HG02798 (cell line): ENCODE measurements around the gene SHROOM4.

Source experiments
- ATAC-seq: cut with Tn5 transposase; IDR thresholded peaks from one replicate; pipeline ENCODE4 v1.9.1; 2021; ENCODE audit warnings: mild to moderate bottlenecking; ENCODE audit not compliant: unreplicated experiment, poor library complexity

Gene SHROOM4

DNA sequence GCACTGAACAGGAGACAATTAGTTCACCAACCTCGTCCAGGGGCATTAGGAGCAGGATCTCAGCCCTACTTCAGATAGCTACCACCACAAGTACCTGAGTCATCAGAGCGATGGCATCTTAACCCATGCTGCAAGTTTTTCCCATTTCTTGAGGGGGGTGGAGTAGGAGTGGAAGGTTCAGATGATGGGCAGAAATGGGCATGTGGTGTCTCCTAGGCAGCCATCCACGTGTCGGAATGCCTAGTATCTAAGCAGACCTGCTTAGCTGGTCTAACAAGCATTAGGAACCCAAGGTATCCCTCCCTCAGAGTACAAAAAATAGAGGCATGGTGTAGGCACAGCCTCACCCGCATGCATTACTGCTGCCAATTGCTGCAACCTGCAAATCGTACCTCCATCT is 184.2 kb downstream of the SHROOM4 start:
- ATAC-seq, result no peak

DNA sequence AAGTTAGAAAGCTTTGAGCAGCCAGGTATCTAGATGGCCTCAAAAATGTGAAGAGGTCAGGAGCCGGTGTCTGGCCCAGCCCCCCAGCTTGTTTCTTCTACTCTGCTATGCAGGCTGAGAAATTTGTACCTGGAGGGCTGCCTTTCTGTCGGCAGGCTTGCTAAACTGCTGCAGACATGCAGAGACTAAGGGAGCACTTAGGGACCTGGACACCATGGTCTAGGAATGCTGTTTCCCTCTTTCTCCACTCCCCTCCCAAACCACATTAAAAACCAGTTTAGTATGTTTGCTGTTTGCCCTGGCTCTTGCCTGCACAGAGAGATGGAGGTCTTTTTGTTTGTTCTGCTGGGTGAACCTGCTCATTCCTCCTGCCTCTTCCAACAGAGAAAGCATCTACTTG is 186.3 kb downstream of the SHROOM4 start:
- ATAC-seq, result no peak

DNA sequence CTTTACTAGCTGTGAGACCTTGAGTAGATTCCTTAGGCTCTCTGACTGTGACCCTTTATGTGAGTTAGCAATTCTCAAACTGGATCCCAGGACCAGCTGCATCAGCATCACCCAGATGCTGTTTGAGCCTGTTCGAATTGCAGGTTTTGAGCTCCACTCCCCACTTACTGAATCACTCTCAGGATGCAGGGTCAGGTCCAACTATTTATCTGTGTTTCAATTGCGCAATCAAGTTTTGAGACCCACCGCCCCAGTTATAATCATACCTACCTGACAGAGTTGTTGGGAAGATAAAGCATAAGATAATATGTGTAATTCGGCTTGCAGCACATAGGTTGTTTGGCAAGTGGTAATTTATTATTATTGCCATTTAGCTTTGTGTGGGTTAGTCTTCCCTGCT is 187.6 kb downstream of the SHROOM4 start:
- ATAC-seq, result no peak

DNA sequence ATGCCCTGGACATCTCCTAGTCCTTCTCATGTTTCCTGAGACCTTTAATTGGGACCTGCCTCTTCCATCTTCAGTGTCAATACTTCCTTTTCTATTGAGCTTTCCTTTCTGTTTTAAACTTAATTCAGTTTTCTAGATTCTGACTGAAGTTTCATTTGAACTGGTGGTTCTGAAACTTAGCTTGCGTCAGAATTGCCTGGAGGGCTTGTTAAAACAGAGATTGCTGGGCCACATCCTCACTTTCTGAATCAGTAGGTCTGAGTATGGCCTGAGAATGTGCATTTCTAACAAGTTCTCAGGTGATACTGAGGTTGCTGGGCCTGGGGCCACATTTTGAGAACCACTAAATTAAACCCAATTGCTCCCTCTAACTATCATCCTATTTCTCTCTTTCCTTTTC is 191.2 kb downstream of the SHROOM4 start:
- ATAC-seq, result no peak

DNA sequence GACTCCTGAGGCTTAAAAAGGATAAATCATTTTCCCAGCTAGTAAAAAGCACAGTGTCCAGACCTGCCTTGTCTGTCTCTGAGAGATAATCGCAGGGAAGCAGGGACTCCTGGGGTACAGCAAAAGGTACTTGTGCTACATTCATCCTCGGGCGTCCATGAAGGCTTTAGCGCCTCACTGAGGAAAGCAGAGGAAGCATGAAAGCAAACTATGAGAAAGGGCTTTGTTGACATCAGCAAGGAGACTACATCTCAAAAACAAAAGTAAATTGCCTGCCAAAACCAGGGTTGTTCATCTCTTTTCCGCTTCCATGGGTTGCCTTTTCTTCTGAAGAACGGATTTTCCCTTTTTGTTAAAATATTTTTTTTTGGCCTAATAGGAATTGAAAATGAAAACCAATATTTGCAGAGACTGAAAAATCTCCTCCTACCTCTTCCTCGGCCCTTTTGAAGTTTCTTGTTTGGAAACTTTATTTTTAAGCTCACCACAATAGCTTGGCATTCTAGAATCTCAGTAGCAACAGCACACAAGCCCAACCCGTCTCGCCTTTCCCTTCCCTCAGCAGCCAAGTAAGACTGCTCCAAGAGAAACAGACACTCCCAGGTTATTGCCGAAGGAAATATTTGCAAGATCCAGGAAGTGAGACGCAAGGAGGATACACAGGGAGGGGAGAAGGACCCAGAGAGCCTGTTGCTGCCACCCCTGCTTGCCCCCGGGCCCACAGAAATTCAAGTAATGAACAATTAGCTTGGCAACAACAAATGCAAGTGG is 195.0 kb downstream of the SHROOM4 start:
- ATAC-seq, result no peak

DNA sequence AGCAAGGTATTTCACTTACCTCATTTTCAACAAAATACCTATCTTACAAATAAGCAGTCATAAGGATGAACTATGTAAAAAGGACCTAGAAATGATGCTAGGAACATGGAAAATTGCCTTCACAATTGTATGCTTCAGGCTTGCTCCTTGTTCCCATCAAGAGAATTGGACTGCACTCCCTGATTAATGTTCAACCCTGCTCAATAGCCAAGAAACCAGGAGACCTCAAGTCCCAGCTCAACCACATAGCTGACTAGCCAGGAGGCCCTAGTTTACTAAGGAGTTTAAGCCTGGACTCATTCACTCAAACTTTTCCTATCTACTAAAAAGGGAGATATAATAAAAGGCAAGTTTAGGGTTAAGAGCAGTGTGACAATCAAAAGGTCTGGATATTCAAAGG is 196.8 kb downstream of the SHROOM4 start:
- ATAC-seq, result no peak

DNA sequence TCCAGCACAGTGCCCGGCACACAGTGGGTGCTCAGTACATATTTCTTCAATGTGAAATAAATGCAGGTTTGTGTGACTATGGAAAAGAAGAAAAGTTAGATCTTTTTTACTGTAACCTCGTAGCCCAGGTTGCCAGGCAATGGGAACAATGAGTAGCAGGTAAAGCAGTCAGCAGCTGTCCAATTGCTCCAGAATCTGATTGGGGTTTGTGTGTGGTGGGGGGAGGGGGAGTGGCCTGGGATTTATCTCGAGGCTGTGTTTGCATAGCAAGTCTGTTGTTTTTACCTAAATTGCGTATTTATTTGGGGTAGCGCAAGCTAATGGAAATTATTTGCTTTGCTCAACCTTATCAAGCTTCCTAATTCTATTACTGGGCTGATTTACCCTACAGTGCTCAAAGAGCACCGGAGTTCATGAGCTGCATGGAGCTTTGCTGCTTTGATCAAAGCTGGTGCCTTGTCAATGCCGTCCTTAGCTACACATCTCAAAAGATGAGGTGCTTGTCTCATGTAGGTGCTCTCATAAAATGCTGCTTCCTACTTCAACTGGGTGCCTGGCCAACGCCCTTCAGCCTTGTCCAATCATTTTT is 198.3 kb downstream of the SHROOM4 start:
- ATAC-seq, result no peak

DNA sequence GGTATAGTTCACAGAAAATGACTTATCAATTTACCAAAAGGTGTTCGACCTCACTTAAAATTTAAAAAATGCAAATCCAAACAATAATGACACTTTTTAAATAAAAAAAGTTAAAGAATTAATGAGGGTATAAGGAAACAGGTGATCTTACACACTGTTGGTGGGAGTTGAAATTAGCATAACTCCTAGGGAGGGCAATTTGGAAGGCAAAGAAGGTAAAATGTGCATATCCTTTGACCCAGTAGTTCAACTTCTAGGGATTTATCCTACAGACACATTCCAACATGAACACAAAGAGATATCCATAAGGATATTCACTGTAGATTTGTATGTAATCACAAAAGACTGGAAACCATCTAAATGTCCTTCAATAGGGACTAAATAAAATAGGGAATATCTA is 199.5 kb downstream of the SHROOM4 start:
- ATAC-seq, result no peak

DNA sequence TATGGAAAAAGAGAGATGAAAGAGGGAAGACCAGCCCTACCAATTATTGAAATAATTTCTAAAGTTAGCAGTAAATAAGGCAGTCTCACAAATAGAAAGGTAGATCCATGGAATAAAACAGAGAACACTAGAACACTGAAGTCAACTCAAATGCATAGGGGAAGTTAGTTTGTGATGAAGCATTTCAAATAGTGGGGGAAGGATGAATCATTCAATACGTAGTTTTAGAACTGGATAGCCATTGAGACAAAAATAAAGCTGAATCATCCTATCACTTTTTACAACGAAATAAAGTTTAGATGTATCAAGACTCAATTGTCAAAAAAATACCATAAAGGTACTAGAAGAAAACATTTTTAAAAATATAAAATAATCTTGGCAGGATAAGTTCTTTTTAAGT is 200.1 kb downstream of the SHROOM4 start:
- ATAC-seq, result no peak

DNA sequence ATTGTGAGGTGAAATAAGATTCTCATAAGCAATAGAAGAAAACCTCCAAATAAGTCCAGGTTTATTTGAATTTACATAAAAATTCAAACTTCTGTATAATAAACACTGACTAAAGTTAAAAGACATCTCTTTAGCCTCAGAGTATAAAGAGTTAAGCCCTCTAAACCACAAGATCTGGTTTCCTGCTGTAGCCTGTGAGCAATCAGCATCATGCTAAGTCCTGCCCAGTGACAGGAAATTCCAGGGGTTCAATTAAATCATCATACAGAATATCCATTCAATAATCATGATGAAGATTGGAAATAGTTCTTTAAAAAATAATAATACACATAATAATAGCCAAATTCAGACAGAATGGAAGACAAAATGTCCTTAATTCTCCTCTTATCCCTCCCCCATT is 204.2 kb downstream of the SHROOM4 start:
- ATAC-seq, result no peak

DNA sequence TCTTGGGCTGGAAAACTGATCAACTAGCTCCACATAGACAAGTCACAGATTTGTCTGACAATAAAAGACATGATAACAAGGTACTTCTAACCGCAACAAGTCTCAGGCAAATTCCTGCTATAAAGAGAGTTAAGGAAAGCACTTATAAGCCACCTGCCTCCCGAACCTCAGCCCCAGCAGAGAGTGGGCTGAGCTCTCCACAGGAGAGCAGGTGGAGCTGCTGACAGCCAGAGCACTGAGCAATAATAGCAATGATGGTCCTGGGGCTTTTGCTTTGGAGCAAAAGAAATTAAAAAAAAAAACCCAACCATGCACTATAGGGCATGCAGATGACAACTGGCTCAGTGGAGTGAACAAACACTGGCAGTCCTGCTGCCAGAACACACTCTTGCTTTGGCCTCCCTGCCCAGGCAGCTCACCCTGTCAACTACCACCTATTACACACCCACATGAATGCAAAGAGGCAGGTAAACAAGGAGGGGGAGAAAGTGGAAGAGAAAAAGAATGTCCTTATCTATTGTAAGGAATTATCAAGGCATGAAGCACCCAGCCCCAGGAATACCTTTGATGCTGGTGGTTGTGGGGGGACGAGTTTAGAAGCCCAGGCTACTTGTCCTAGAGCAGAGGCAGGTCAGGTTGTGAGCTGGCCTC is 207.6 kb downstream of the SHROOM4 start:
- no peak for ATAC-seq

DNA sequence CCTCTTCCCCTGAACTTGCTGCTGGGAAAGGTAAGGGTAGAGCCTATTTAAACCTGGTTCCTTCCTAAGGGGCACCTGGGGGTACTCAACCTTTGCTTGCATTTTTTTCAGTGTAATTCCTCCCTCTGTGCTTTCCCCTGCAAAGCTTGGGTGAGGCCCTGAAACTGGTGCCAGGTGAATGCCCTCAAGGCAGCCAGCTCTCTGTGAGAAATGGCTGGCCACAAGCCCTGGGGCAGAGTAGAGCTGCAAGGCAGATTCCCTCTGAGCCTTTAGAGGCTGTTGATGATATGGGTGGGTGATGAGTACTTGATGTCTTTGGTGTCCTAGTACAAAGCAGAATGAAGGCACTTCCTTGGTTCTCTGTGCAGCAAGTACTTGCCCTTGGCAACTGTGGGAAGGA is 217.9 kb downstream of the SHROOM4 start:
- ATAC-seq, result no peak

DNA sequence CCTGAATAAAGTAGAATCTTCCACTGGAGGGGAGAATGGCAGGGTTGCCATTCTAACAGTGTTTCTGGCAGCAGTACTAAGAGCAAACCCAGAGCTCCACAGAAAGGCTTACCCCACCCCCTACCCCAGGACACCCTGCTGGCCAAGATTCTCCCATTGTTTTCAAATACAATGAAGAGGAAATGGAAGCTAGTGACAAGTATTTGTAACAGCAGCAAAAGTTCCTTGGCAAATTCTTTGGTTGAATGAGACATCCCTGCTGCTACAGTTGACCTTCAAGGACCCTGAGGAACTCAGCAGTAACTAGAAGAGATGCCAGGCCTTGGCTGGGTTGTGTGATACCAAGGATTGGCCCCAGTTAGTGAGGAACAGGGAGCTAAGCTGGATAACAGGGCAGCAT is 219.2 kb downstream of the SHROOM4 start:
- ATAC-seq, result no peak

DNA sequence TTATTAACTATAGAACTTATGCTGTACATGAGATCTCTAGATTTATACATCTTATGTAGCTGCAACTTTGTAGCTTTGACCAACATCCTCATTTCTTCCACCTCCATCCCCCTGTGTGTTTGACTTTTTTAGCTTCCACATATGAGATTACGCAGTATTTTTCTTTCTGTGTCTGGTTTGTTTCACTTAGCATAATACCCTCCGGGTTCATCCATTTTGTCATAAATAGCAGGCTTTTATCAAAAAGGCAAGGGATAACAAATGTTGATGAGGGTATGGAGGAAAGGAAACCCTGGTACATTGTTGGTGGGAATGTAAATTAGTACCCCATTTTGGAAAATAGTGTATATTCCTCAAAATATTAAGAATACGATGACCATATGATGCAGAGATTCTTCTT is 227.0 kb downstream of the SHROOM4 start:
- ATAC-seq, result no peak

DNA sequence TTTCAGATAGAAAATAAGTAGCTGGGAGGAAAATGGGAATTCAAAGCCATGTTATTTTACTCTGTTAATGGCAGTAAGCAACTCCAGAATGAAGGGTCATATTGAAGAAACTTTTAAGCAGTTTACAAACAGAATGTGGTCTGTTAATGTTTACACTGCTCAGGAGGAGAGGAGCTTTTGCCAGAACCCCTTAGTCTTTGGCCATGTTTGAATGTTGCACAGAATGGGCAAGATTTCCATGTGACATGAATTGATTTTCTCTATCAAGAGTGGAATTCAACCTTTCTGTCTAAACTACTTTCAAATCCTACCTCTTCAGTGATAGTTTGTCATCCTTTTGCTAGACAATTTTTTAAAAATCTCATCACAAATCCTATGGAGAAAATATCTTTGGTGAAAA is 227.6 kb downstream of the SHROOM4 start:
- no peak for ATAC-seq

DNA sequence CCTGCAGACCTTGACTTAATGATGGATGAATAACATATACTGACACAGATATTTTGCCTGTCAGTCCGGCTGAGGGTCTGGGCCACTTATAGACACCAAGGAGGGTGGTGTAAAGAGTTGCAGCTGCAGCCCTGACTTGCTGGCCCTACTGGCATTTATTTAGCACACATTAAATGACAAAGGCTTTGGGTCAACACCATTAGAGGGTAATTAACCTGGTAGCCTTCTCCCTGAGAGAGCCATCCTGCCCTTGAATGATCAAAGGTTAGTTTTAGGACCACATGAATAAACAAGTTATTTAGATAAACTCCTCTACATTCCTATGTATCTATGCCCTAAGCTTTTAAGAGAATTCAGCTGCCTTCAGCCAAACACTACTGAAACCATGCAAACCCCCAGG is 232.6 kb downstream of the SHROOM4 start:
- ATAC-seq, result no peak

DNA sequence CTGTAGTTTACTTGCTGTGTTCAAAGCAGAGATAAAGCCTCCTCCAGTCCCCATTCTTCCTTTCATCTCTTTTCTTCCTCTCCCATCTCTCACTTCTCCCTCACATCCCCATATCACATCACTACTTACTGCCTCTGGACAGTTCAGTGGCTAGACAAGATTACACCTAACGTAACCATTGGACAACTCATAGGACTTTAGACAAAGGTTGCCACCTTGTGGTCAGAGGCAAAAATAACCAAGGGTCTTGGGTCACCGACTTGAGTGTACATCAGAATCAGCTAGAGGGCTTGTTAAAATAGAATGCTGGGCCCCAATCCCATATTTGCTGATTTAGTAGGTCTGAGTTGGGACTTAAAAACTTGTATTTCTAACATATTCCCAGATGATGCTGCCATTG is 234.0 kb downstream of the SHROOM4 start:
- ATAC-seq, result no peak

DNA sequence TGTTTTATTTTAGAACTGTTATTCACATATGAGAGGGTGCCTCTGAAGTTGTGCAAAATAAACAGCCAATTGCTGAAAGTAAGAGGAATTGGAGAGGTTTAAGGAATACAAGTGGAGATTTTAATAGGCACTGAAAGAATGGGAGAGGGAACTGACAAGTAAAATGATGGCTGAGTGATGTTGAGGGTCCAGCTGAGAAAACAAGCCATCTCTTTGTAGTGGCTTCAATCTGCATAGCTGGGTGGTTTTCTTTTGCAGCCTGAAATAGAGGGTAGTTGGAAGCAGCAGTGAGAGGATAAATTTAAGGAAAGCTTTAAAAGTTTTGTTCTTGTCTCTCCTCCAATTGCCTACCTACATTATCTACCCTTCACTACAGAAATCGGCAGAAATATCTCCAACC is 236.7 kb downstream of the SHROOM4 start:
- ATAC-seq, result no peak

DNA sequence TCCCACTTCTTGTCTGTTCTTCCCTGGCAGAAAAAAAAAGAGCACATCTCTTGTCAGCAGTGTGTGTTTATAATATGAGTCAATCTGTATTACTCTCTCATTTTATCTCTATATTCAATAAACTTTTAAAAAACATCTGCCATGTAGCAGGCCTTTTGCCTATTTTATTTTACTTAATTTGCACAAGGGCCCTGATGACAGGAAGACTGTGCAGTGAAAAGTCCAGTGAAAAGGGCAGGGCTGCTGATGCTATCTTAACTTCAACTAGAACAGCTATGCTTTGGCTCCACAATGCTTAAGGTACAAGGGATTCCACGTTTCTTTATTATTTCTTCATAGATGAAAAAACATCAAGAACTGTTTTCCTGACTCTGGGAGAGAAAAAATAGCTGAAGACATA is 246.4 kb downstream of the SHROOM4 start:
- no peak for ATAC-seq

DNA sequence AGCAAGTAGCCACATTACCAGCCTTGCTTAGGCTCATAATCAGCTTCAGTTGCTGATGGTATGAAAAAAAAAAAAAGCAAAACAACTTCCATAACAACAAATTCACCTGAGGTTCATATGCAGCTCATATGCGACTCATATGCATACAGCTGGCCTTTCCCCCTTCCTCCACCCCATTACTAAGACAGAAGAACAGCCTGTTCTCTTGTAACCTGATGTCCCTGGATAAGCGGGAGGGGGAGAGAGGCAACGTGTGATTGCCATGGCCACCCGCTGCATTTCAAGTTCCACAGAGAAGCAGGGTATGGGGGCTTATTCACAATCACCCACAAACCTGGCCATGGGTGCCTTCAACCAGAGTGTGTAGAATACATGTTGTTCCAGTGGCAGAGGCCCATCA is 248.3 kb downstream of the SHROOM4 start:
- ATAC-seq, result no peak
